AG04450 (cell line): ENCODE results near the gene ADH7. TPM values are rescaled to one million over a fixed set of nuclear protein-coding genes. Genes with fewer than 3 reads are reported as not detected.
"Not testable (repeated sequence)": the region's sequence is repeated elsewhere in the genome, so short reads cannot be mapped to it uniquely, and the experiment has no call there.

Experiments used
- CTCF ChIA-PET: fragments of 300-600, 350-600 bp; formaldehyde crosslinking; extraction: SDS; loops from one replicate; lab custom pipeline; 2022; ENCODE audit warnings: antibody characterized with exemption, inconsistent platforms; lab: Charles Lee
- POLR2A ChIA-PET: fragments of 350-600 bp; formaldehyde crosslinking; extraction: SDS; loops from one replicate; lab custom pipeline; 2021; ENCODE audit warnings: antibody characterized with exemption, inconsistent platforms; lab: Yijun Ruan, JAX
- DNase-seq: peaks from one replicate; pipeline ENCODE4 v3.0.0-alpha.2; 2011; ENCODE audit warnings: low read depth, low spot score
- H3K27ac ChIP-seq: one replicate; pipeline ENCODE4 v1.5.1; 2012; ENCODE audit warnings: low read depth, low read length, control low read depth
- H3K27me3 ChIP-seq: one replicate; pipeline ENCODE4 v1.6.0; 2012; ENCODE audit warnings: low read length; ENCODE audit not compliant: control insufficient read depth, insufficient read depth
- H3K4me3 ChIP-seq: 2 replicates; pipeline ENCODE4 v1.5.1; 2011; ENCODE audit warnings: mild to moderate bottlenecking, low read depth, low read length, control low read depth
- H3K9me3 ChIP-seq: 2 replicates; pipeline ENCODE4 v1.5.1; 2012; ENCODE audit warnings: low read length; ENCODE audit not compliant: control insufficient read depth, insufficient read depth
- CTCF ChIP-seq: IDR thresholded peaks from 2 replicates; pipeline ENCODE4 v1.5.1; 2011; ENCODE audit warnings: low read depth, low read length, control low read depth, inconsistent platforms
- polyA plus RNA-seq: library from polyadenylated mRNA; depleted of rRNA; stranded (reverse); fragments of >200 nt; gene quantifications from 2 replicates; pipeline ENCODE4 v1.2.3, GENCODE V29; 2011

ADH7 gene
- polyA plus RNA-seq, 1 experiment: not detected

- TF ChIP-seq CTCF: no peak
Observed at GRCh38 chr4:99379571-99379970, 55.6 kb downstream of the ADH7 start.

GRCh38 chr4:99378876-99379275 is 56.3 kb downstream of the ADH7 start:
- Histone ChIP-seq H3K27me3 (no peaks in the 10 kb centered on the region), H3K27ac (no peak overlapping the region), H3K4me3 (no peak overlapping the region), H3K9me3 (no peaks in the 10 kb centered on the region; the same call in 1 of the 2 replicates)
- TF ChIP-seq CTCF: no peak
- ChIA-PET CTCF (interaction anchor here (0.8 to 0.9 kb wide), 2 partner anchors 21 to 261 kb away, joined by 3 read pairs; no protein-coding TSS in a partner anchor), POLR2A (no interaction called here)
- no peak for DNase-seq

More at GRCh38 chr4:99379571-99379970, 55.6 kb downstream of the ADH7 start:
- no peak for DNase-seq
- ChIA-PET CTCF (interaction anchor here (0.8 to 2.1 kb wide), 3 partner anchors 21 to 262 kb away, joined by 3 to 5 read pairs (median 3); no protein-coding TSS in a partner anchor), POLR2A (no interaction called here)
- Histone ChIP-seq H3K27ac (no peak overlapping the region), H3K27me3 (no peaks in the 10 kb centered on the region), H3K4me3 (no peak overlapping the region), H3K9me3 (no peaks in the 10 kb centered on the region; the same call in 1 of the 2 replicates)

- H3K9me3 ChIP-seq, H3K27me3 ChIP-seq, H3K4me3 ChIP-seq, H3K27ac ChIP-seq, DNase-seq: not testable (repeated sequence)
- ChIA-PET POLR2A (interaction anchor here (0.6 to 0.7 kb wide), 2 partner anchors 306 to 1117 kb away, joined by 5 to 6 read pairs; no protein-coding TSS in a partner anchor), CTCF (interaction anchor here (0.6 to 2.3 kb wide), 19 partner anchors 8 to 874 kb away, joined by 3 to 12 read pairs (median 5); no protein-coding TSS in a partner anchor)
- peak; percentile 63 for TF ChIP-seq CTCF
Observed at GRCh38 chr4:99377341-99377740, 57.8 kb downstream of the ADH7 start.

- CTCF ChIA-PET, POLR2A ChIA-PET, H3K27ac ChIP-seq, DNase-seq, H3K27me3 ChIP-seq, H3K9me3 ChIP-seq, H3K4me3 ChIP-seq: not testable (repeated sequence)
Observed at GRCh38 chr4:99372464-99372863, 62.7 kb downstream of the ADH7 start.

- H3K4me3 ChIP-seq, POLR2A ChIA-PET, H3K27me3 ChIP-seq, DNase-seq, CTCF ChIA-PET, H3K9me3 ChIP-seq, H3K27ac ChIP-seq: not testable (repeated sequence)
Observed at GRCh38 chr4:99367817-99368216, 67.3 kb downstream of the ADH7 start.

- no peak for TF ChIP-seq CTCF
- ChIA-PET CTCF (no interaction called here), POLR2A (no interaction called here)
- Histone ChIP-seq H3K27me3 (no peaks in the 10 kb centered on the region), H3K9me3 (no peaks in the 10 kb centered on the region), H3K4me3 (no peak overlapping the region), H3K27ac (no peak overlapping the region)
- no peak for DNase-seq
Observed at GRCh38 chr4:99366491-99366890, 68.7 kb downstream of the ADH7 start.
